GM19099 (cell line): ENCODE results near the gene VWA3B.

Source experiments
- POLR2A ChIP-seq: IDR thresholded peaks from 3 replicates; pipeline ENCODE4 v1.6.1; 2011; ENCODE audit warnings: low read depth; ENCODE audit not compliant: insufficient read length; ENCODE audit errors: extremely low read depth

The VWA3B gene

GRCh38 chr2:98308532-98308931 is 221.6 kb downstream of the VWA3B start:
- TF ChIP-seq POLR2A, result no peak

- no peak for TF ChIP-seq POLR2A
Observed at GRCh38 chr2:98309580-98309979, 222.6 kb downstream of the VWA3B start.

- no peak for TF ChIP-seq POLR2A
Observed at GRCh38 chr2:98310010-98310409, 223.0 kb downstream of the VWA3B start.

GRCh38 chr2:98311090-98311489 is 224.1 kb downstream of the VWA3B start:
- TF ChIP-seq POLR2A, result no peak

- TF ChIP-seq POLR2A, result no peak
Observed at GRCh38 chr2:98311771-98312545, 225.0 kb downstream of the VWA3B start.

- no peak for TF ChIP-seq POLR2A
Observed at GRCh38 chr2:98313492-98314250, 226.7 kb downstream of the VWA3B start.

GRCh38 chr2:98314251-98314650 is 227.3 kb downstream of the VWA3B start:
- TF ChIP-seq POLR2A, result no peak

GRCh38 chr2:98315957-98316356 is 229.0 kb downstream of the VWA3B start:
- TF ChIP-seq POLR2A, result no peak

GRCh38 chr2:98317214-98317613 is 230.2 kb downstream of the VWA3B start:
- TF ChIP-seq POLR2A, result no peak

- TF ChIP-seq POLR2A, result no peak
Observed at GRCh38 chr2:98324181-98324580, 237.2 kb downstream of the VWA3B start.

GRCh38 chr2:98327776-98328175 is 240.8 kb downstream of the VWA3B start:
- no peak for TF ChIP-seq POLR2A

GRCh38 chr2:98329549-98329948 is 242.6 kb downstream of the VWA3B start:
- TF ChIP-seq POLR2A, result no peak

GRCh38 chr2:98332989-98333388 is 246.0 kb downstream of the VWA3B start:
- no peak for TF ChIP-seq POLR2A

GRCh38 chr2:98333922-98334321 is 247.0 kb downstream of the VWA3B start:
- TF ChIP-seq POLR2A, result no peak

- no peak for TF ChIP-seq POLR2A
Observed at GRCh38 chr2:98334439-98335078, 247.6 kb downstream of the VWA3B start.

- no peak for TF ChIP-seq POLR2A
Observed at GRCh38 chr2:98335271-98335670, 248.3 kb downstream of the VWA3B start.

GRCh38 chr2:98341241-98341640 is 254.3 kb downstream of the VWA3B start:
- TF ChIP-seq POLR2A, result no peak

- no peak for TF ChIP-seq POLR2A
Observed at GRCh38 chr2:98343285-98343684, 256.3 kb downstream of the VWA3B start.
